Endodermal cell (in vitro differentiated cells): ENCODE results near the gene BRD3. TPM values are rescaled to one million over a fixed set of nuclear protein-coding genes. Genes with fewer than 3 reads are reported as not detected.

Experiments
- DNase-seq: peaks from one replicate; pipeline ENCODE4 v3.0.0-alpha.2; 2017
- H3K27ac ChIP-seq: 2 replicates; pipeline ENCODE4 v1.5.1; 2013; ENCODE audit warnings: mild to moderate bottlenecking, low read depth, low read length, moderate library complexity
- H3K27me3 ChIP-seq: 2 replicates; pipeline ENCODE4 v1.6.1; 2013; ENCODE audit warnings: mild to moderate bottlenecking, low read length, moderate library complexity; ENCODE audit not compliant: insufficient read depth, control insufficient read depth, poor library complexity, severe bottlenecking
- H3K36me3 ChIP-seq: 2 replicates; pipeline ENCODE4 v1.7.0; 2013; ENCODE audit warnings: mild to moderate bottlenecking, low read length, moderate library complexity; ENCODE audit not compliant: control insufficient read depth, insufficient read depth
- H3K4me1 ChIP-seq: one replicate; pipeline ENCODE4 v1.7.0; 2013; ENCODE audit warnings: low read length; ENCODE audit not compliant: control insufficient read depth, insufficient read depth
- H3K4me3 ChIP-seq: 2 replicates; pipeline ENCODE4 v1.5.1; 2013; ENCODE audit warnings: mild to moderate bottlenecking, low read length, moderate library complexity
- H3K9ac ChIP-seq: 2 replicates; pipeline ENCODE4 v1.6.1; 2013; ENCODE audit warnings: mild to moderate bottlenecking, low read length, moderate library complexity; ENCODE audit not compliant: poor library complexity, severe bottlenecking; ENCODE audit errors: extremely low read depth
- H3K9me3 ChIP-seq: 2 replicates; pipeline ENCODE4 v1.6.1; 2013; ENCODE audit warnings: mild to moderate bottlenecking, low read length, moderate library complexity; ENCODE audit not compliant: control insufficient read depth
- H3K27ac Mint-ChIP-seq: 2 replicates; pipeline ENCODE4 v1.8.0; 2020; ENCODE audit warnings: mixed read lengths
- H3K27me3 Mint-ChIP-seq: 2 replicates; pipeline ENCODE4 v1.8.0; 2021; ENCODE audit warnings: mild to moderate bottlenecking, mixed read lengths; ENCODE audit not compliant: insufficient read depth
- H3K36me3 Mint-ChIP-seq: 2 replicates; pipeline ENCODE4 v1.8.0; 2020; ENCODE audit warnings: low read depth, mixed read lengths
- H3K4me1 Mint-ChIP-seq: 2 replicates; pipeline ENCODE4 v1.8.0; 2020; ENCODE audit warnings: mixed read lengths
- H3K4me3 Mint-ChIP-seq: 2 replicates; pipeline ENCODE4 v1.8.0; 2020; ENCODE audit warnings: mild to moderate bottlenecking, moderate library complexity, mixed read lengths
- H3K9me3 Mint-ChIP-seq: 2 replicates; pipeline ENCODE4 v1.8.0; 2020; ENCODE audit warnings: mild to moderate bottlenecking, mixed read lengths
- CTCF ChIP-seq: fragments of 200-600 bp; sonication (generic); conservative IDR thresholded peaks from 2 replicates; pipeline ENCODE4 v1.5.0; 2021; ENCODE audit warnings: antibody characterized with exemption, mild to moderate bottlenecking
- WGBS, 2 experiments: methylation state at CpG; one replicate each; pipeline versions ENCODE4 v1.1.5 to v1.1.7; 2013; ENCODE audit warnings: missing lambda C conversion rate in 2 of 2, mixed read lengths in 1 of 2; ENCODE audit not compliant: insufficient coverage in 1 of 2, insufficient read length in 1 of 2; 5-methylcytosine and 5-hydroxymethylcytosine counted together
- total RNA-seq, 2 donors: library from RNA; stranded (reverse); fragmentation: NEBNext Ultra II Directional in 1 of 2; extraction: Animal tissue kit (Norgen Biotek cat#: 25700) in 1 of 2; gene quantifications; 2 replicates in 1 of 2; 3 replicates in 1 of 2; pipeline ENCODE4 v1.2.1, GENCODE V29; 2021

Gene BRD3
- total RNA-seq, 2 donors from 2014 or later, result 92.3 to 103 TPM

- peaks cover 43% of the 10 kb centered on the region for H3K36me3 Mint-ChIP-seq
- Histone ChIP-seq H3K27me3 (no peaks in the 10 kb centered on the region), H3K9me3 (no peaks in the 10 kb centered on the region), H3K27ac (no peak overlapping the region), H3K4me3 (no peak overlapping the region), H3K36me3 (peaks cover 44% of the 10 kb centered on the region), H3K9ac (no peak overlapping the region), H3K4me1 (no peaks in the 10 kb centered on the region)
- TF ChIP-seq CTCF, result no peak
- no peaks in the 10 kb centered on the region for H3K27me3 Mint-ChIP-seq
- H3K27ac Mint-ChIP-seq, result no peak overlapping the region
- no peak for DNase-seq
- 93 to 94% methylated on average over 15 to 28 of the region's 28 CpGs for WGBS, 2 experiments
- H3K4me1 Mint-ChIP-seq, result no peaks in the 10 kb centered on the region
- H3K9me3 Mint-ChIP-seq, result no peaks in the 10 kb centered on the region
- no peak overlapping the region for H3K4me3 Mint-ChIP-seq
Observed at GRCh38 chr9:134049772-134050588, 17.8 kb downstream of the BRD3 start.

GRCh38 chr9:134049236-134049635 lies 18.6 kb downstream of the BRD3 start:
- Mint-ChIP-seq H3K27me3 (no peaks in the 10 kb centered on the region), H3K4me1 (no peaks in the 10 kb centered on the region), H3K27ac (no peak overlapping the region), H3K36me3 (peaks cover 49% of the 10 kb centered on the region), H3K4me3 (no peak overlapping the region), H3K9me3 (no peaks in the 10 kb centered on the region)
- 95 to 97% methylated on average over 18 to 20 of the region's 20 CpGs for WGBS, 2 experiments
- no peak overlapping the region for H3K27ac ChIP-seq
- H3K4me3 ChIP-seq, result no peak overlapping the region
- no peak for DNase-seq
- H3K9me3 ChIP-seq, result no peaks in the 10 kb centered on the region
- H3K9ac ChIP-seq, result no peak overlapping the region
- no peaks in the 10 kb centered on the region for H3K4me1 ChIP-seq
- peaks cover 52% of the 10 kb centered on the region for H3K36me3 ChIP-seq
- no peak for TF ChIP-seq CTCF
- no peaks in the 10 kb centered on the region for H3K27me3 ChIP-seq

GRCh38 chr9:134048582-134048968 lies 19.3 kb downstream of the BRD3 start:
- no peak overlapping the region for H3K27ac ChIP-seq
- no peak overlapping the region for H3K4me3 ChIP-seq
- H3K36me3 ChIP-seq, result peaks cover 58% of the 10 kb centered on the region
- H3K4me1 Mint-ChIP-seq, result no peaks in the 10 kb centered on the region
- no peak for TF ChIP-seq CTCF
- no peaks in the 10 kb centered on the region for H3K4me1 ChIP-seq
- no peak for DNase-seq
- no peak overlapping the region for H3K4me3 Mint-ChIP-seq
- no peak overlapping the region for H3K9ac ChIP-seq
- H3K9me3 ChIP-seq, result no peaks in the 10 kb centered on the region
- H3K27me3 ChIP-seq, result no peaks in the 10 kb centered on the region
- no peaks in the 10 kb centered on the region for H3K9me3 Mint-ChIP-seq
- peaks cover 56% of the 10 kb centered on the region for H3K36me3 Mint-ChIP-seq
- 96 to 98% methylated on average over 11 to 12 of the region's 12 CpGs for WGBS, 2 experiments
- H3K27ac Mint-ChIP-seq, result no peak overlapping the region
- no peaks in the 10 kb centered on the region for H3K27me3 Mint-ChIP-seq
